Bone marrow (tissue), 2 donors: ENCODE data around the gene RSU1.

Experiments used
- DNase-seq, 2 donors: peaks; one replicate each; lab custom pipeline; 2025; lab: John Stamatoyannopoulos, UW

RSU1 gene

GRCh38 chr10:16741540-16741939 is 75.7 kb downstream of the RSU1 start:
- no peak for DNase-seq

GRCh38 chr10:16737420-16737819 is 79.8 kb downstream of the RSU1 start:
- DNase-seq: no peak

- no peak for DNase-seq
Measured at GRCh38 chr10:16735671-16736070, 81.6 kb downstream of the RSU1 start.

- DNase-seq: no peak
Measured at GRCh38 chr10:16732376-16732775, 84.8 kb downstream of the RSU1 start.

DNA sequence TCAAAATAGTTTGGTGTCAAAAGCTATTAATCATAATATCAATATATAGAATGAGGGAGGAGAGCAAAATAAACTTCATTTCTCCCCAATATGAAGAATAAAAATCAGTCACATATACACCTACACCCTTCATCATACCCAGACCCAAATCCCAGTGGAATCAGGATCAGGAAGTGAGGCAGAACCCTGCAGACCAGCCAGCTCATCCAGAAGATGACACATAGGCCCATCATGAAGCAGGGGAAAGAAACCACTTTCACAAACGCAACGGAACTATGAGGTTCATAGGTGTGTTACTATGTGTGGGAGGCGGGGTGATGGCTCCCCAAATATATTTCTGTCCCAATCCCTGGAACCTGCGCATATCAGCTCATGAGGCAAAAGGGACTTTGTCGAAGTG is 89.0 kb downstream of the RSU1 start:
- no peak for DNase-seq

GRCh38 chr10:16727666-16728065 is 89.6 kb downstream of the RSU1 start:
- no peak for DNase-seq

DNA sequence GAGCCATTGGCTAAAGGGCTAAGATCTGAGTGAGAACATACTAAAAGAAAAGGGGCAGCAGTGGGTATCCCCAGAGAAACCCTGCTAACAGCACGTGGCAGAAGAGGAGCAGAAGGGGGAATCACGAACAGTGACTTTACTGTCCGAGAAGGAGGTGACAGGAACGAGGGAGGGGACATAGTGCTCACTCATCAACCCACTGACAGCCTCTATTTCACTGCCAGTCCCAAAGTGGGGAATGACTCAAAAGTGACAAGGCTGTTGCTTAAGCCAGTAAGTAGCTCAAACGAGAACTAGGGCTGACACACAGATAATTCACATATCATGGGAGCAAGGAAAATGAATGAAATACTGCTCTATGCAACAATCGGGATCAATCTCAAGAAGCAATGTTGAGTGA is 92.7 kb downstream of the RSU1 start:
- no peak for DNase-seq

DNA sequence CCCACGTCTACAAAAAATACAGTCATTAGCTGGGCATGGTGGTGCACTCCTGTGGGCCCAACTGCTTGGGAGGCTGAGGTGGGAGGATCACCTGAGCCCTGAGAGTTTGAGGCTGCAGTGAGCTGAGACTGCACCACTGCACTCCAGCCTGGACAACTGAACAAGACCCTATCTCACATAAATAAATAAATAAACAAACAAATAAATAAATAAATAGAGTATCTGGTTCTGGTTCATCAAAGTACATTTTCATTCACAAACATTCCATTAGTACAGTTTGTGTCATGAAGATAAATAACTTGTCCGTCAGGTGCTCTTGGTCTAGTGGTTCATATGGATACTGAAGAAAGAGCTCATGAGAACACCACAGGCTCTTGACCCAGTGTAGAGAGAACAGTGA is 96.4 kb downstream of the RSU1 start:
- DNase-seq: no peak

DNA sequence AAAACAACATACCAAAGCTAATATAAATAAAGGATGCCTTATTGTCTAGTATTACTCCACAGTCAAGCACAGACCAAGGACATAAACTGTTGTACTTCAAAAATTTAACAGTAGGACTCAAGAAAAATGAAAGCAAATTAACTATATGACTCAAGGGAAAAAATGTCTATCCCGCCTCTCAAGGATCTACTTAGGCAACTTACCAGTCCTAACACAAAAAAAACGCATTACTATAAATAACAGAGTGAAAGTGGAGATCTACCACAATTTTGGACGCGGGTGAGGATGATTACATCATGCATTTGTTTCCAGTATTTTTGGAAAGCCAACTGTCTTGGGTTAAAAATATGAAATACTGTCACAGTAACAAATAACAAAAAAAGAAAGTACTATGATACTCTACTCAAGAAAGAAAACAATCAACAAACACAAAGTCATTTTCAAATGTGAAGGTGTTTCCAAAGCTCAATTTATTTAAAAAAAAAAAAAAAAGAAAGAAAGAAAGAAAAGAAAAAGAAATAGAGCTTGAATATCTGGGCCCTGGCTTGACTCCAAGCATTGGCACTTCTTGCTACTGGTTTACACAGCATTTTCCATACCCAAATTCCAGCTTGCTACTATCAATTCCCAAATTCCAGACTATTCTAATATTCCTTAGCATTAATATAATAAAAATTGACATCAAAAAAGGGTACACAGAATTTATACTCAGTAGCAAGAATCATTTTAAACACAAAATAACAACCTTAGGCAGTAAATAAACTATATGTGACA is 99.4 kb downstream of the RSU1 start:
- no peak for DNase-seq

DNA sequence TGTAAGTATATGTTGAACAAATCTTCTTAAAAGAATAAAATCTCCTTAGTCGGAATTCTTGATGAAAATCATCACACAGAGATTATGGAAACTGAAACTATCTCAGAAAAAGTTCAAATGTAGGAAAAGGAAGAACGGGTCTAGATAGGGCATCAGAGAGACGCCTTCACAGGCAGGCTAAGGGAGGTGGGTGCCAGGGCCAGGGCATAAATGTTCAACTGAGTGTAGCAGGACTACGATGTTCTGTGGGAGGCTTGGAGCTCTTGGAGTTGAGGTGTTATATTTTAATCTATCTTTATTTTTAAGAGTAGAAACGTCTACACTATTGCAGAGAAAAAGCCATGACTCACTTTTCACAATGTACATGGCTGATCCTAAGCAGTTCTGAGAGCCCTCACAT is 101.2 kb downstream of the RSU1 start:
- DNase-seq: no peak

GRCh38 chr10:16713290-16713689 is 103.9 kb downstream of the RSU1 start:
- no peak for DNase-seq

DNA sequence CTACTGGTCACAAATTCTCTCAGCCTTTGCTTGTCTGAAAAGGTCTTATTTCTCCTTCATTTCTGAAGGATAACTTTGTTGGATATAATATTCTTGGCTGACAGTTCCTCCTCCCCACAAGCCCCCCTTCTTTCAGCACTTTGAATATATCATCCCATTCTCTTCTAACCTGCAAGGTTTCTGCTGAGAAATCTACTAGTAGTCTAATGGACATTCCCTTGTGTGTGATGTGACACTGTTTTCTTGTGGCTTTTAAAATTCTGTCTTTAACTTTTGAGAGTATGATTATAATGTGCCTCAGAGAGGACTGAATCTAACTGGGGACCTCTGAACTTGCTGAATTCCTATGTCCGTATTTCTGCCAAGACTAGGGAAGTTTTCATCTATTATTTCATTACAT is 104.3 kb downstream of the RSU1 start:
- DNase-seq: no peak

- DNase-seq: no peak
Measured at GRCh38 chr10:16700331-16700730, 116.9 kb downstream of the RSU1 start.

- DNase-seq: no peak
Measured at GRCh38 chr10:16699435-16700057, 117.7 kb downstream of the RSU1 start.

DNA sequence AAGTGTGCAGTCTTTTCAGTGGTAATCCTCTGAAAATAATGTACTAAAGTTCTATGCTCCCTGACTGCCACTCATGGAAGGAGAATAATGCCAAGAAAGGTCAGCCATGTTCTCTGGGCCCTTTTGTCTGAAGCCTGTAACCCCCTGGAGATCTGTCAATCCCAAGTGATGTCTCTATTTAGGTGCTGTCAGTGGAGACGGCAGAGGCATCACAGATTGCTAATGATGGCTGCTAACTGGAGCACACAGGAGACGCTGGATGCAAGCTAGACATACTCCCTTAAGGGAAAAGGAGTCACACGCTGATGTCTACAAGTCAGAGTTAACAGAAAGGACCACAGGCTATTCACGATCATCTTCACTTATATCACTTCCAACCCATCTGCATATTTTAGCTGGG is 118.8 kb downstream of the RSU1 start:
- DNase-seq: no peak

GRCh38 chr10:16690417-16690816 is 126.8 kb downstream of the RSU1 start:
- no peak for DNase-seq

DNA sequence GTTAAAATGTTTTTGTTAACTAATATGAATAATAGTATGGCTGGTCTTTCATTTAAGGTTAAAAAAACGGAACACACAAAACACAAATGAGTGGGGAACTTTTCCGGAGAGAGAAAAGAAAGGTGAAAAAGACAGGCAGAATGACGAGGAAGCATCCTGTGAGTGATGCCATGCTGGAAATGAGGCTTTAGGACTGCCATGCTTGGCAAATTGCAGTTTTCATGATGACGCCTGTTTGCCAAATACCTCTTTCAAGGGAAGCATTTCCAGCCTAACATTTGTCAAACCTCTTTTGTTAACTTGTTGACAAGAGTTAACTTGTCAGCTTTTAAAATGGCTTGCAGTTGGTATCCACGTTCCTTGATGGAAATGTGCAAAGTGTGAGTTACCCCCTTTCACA is 127.5 kb downstream of the RSU1 start:
- DNase-seq: no peak

DNA sequence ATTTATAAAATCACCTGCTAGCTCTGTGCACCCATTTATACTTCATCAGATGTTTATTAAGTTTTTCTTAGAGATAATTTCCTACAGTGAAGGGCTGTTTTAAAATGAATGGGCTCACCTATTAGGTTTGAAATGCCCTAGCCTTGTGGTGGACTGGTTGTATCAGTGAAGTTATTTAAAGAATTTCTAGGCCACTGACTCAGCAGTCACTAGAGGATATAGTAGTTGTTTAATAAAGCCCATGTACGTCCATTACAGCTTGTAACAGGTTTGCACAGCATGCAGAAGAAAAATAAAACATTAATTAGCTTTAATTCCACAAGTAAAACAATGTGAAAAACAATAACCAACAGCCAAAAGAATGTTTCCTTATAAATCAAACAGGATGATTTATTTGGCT is 128.0 kb downstream of the RSU1 start:
- no peak for DNase-seq

DNA sequence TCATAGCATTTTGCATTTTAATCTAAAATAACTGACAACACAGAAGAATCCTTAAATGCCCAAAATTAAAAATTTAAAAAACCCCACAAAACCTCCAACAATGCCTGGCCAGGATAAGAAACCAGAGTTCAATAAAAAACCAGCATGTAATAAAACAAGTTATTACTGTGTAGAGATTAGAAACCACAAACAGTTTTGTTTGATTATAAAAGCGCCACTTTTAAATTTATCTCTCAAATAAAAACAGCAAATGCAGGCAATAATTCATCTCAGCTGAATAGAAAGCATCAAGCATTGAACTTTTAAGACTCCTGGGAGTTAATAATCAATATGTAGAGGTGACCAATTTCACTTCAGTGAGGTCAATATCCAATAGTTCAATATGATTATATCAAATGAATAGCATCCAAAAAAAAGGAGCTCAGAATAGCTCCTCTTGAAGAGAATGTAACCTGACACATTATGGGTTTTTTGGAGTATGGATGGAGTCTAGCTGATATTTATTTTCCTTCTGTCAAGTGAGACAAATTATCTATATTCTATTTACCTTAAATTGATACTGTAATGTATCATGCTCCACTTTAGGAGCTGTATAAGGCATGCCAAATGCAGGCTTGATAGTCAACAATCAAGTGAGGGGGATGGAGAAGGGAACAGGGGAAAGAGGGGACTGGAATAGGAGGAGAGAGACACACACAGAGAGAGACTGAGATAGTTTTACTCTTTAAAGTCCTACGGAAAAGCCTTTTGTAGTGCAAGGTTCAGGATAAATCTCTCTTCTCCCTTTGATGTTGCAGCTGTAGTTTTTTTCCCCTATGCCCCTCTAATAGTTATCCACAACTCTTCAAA is 130.9 kb downstream of the RSU1 start:
- DNase-seq: no peak

DNA sequence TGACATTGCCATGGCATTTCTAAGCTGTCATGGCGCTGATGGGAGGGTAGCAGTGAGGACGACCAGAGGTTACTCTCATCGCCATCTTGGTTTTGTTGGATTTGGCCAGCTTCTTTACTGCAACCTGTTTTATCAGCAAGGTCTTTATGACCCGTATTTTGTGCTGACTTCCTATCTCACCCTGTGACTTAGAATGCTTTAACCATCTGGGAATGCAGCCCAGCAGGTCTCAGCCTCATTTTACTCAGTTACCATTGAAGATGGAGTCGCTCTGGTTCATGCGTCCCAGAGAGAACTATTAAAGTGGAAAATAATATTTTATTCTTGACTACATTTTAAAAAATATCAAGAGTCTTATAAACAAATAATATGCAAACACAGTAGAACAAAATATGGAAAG is 131.7 kb downstream of the RSU1 start:
- DNase-seq: no peak

DNA sequence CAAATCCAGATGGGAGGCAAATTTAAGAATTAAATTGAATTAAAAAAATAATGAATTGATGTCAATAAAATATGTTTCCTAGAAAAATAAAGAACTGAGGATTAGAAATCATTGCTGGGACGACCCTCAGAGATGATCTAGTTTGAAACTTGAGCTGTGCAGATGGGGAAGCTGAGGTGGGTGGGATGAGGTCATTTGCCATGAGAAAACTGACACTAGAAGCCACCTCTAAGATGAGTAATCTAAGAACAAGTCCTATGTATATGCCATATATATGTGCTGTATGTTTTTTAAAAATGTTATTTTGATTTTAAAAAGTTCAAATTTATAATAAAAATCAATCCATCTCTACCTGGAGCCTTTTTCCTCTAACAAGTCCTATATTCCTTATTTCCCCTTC is 135.7 kb downstream of the RSU1 start:
- no peak for DNase-seq

DNA sequence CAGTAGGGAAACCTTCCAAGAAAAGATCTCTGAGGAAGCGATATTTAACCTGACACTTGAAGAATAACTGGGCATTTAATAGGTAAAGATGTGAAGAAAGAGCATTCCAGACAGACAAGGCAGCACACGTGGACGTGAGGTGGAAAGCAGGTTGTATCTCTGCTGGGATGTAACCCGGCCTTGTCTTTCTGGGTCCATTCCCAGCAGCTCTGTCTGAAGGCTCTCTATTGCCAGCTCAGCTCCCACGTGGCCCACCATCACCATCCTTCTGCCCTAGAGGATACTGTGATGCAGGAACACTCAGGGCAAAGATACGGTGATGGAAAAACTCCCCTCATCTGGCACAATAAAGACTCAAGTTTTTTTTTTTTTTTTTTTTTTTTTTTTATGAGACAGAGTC is 137.7 kb downstream of the RSU1 start:
- DNase-seq: no peak

GRCh38 chr10:16675334-16675733 is 141.9 kb downstream of the RSU1 start:
- no peak for DNase-seq
